Breast epithelium (tissue), 3 donors: ENCODE results near the gene RBPJ.

Source experiments
- POLR2A ChIP-seq: fragments of 450-650 bp; IDR thresholded peaks from one replicate; pipeline ENCODE4 v1.6.1; 2016; ENCODE audit warnings: antibody characterized with exemption, mild to moderate bottlenecking, moderate library complexity
- POLR2AphosphoS5 ChIP-seq, 3 donors: sonication (generic); formaldehyde crosslinking; IDR thresholded peaks; one replicate each; pipeline ENCODE4 v1.6.1; 2017; ENCODE audit warnings: antibody characterized with exemption in 3 of 3
- TF ChIP-seq, protein P1 (sequence below), 3 donors: fragments of 450-650 bp; IDR thresholded peaks; one replicate each; pipeline ENCODE4 v1.5.1; 2016 to 2017; ENCODE audit warnings: antibody characterized with exemption in 3 of 3, mild to moderate bottlenecking in 3 of 3, moderate library complexity in 3 of 3

DNA sequence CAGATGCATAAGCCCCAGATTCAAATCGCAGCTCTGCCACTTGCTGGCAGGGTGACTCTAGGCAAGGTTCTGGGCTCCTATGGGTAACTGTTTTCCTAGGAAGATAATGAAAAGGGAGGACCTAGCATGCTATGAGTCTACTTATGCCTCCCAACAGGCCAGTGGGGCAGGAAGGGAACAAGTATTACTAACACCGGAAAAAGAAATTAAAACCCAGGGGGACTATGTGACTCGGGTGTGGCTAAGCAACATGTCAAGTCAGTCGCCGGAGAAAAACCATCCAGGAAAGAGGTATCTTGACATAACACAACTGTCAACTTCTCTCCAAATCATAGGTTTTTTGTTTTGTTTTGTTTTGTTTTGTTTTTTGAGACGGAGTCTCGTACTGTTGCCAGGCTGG, 45.5 kb upstream of the RBPJ start:
- TF ChIP-seq POLR2A (no peak), POLR2AphosphoS5 (IDR thresholded peaks at IDR 0.05) (no peak)
- TF ChIP-seq, protein P1, sequence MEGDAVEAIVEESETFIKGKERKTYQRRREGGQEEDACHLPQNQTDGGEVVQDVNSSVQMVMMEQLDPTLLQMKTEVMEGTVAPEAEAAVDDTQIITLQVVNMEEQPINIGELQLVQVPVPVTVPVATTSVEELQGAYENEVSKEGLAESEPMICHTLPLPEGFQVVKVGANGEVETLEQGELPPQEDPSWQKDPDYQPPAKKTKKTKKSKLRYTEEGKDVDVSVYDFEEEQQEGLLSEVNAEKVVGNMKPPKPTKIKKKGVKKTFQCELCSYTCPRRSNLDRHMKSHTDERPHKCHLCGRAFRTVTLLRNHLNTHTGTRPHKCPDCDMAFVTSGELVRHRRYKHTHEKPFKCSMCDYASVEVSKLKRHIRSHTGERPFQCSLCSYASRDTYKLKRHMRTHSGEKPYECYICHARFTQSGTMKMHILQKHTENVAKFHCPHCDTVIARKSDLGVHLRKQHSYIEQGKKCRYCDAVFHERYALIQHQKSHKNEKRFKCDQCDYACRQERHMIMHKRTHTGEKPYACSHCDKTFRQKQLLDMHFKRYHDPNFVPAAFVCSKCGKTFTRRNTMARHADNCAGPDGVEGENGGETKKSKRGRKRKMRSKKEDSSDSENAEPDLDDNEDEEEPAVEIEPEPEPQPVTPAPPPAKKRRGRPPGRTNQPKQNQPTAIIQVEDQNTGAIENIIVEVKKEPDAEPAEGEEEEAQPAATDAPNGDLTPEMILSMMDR (IDR thresholded peaks at IDR 0.05), result no peak
